Erythroblast (primary cell): ENCODE results near the gene VAV2.

ENCODE experiments used
- GATA1 ChIP-seq: IDR thresholded peaks from 2 replicates; pipeline ENCODE4 v1.6.1; 2011; ENCODE audit warnings: low read depth, mild to moderate bottlenecking, control low read depth, low read length, moderate library complexity
- POLR2A ChIP-seq: IDR thresholded peaks from 2 replicates; pipeline ENCODE4 v1.6.1; 2011; ENCODE audit warnings: mild to moderate bottlenecking, low read length

DNA sequence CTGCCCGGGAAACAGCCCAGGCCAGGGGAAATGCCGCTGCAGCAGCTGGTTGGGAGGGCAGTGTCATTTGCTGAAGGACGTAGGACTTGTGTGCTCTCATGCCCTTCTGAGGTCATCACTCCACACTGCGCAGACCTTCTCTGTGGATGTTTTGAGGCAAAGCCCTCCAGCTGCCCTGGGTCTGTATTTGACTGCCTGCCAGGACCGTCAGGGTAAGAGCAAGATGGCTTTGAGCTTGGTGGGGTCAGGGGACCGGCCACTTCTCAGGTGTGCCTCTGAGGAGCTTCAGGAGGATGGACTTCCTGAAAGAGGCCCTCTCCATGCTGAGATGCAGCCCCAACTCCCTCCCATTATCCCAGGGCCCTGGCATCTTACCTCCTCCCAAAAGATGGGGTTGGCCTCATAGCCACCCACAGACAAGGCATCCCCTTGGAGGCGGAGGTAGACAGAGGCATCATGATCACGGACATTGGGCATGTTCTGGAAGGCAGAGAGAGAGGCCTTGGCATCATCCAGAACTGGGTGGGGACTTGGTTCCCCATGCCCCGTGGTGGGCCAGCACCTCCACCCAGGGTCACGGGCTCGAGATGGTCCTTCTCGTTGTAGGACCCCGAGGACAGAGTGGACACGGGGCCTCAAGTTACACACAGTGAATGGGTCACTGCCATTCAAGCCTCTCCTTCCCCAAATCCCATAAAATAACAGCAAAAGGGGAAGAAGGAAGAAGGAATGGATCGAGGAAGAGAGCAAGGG, 273.4 kb downstream of the VAV2 start:
- TF ChIP-seq POLR2A: no peak
- TF ChIP-seq GATA1: no peak
